Activated T-helper 9 cell treated with anti-CD3 and anti-CD28 coated beads, Interleukin-2, amount 50 U/mL, for 16 hours (primary cell): ENCODE measurements around the gene NXT1.

Experiments used
- DNase-seq: peaks from one replicate; pipeline ENCODE4 v3.0.0-alpha.2; 2020; ENCODE audit warnings: low read depth

The NXT1 gene

DNA sequence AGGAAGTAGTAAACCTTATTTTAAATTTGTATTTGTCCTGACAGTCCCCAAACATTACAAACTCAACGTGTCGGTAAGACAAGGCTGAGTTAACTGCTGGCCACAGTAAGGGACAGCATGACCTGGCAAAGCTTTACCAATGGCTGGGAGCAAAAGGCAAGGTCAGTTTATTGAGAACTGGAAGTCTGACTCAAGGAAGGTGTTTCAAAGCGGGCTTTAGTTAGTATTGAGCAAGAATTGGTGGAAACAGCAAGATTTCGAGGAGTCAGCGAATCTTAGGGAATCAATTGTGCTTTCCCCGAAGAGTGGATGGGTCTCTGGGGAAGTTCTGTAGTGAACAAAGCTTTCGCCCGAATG, 10.5 kb downstream of the NXT1 start:
- DNase-seq = no peak

DNA sequence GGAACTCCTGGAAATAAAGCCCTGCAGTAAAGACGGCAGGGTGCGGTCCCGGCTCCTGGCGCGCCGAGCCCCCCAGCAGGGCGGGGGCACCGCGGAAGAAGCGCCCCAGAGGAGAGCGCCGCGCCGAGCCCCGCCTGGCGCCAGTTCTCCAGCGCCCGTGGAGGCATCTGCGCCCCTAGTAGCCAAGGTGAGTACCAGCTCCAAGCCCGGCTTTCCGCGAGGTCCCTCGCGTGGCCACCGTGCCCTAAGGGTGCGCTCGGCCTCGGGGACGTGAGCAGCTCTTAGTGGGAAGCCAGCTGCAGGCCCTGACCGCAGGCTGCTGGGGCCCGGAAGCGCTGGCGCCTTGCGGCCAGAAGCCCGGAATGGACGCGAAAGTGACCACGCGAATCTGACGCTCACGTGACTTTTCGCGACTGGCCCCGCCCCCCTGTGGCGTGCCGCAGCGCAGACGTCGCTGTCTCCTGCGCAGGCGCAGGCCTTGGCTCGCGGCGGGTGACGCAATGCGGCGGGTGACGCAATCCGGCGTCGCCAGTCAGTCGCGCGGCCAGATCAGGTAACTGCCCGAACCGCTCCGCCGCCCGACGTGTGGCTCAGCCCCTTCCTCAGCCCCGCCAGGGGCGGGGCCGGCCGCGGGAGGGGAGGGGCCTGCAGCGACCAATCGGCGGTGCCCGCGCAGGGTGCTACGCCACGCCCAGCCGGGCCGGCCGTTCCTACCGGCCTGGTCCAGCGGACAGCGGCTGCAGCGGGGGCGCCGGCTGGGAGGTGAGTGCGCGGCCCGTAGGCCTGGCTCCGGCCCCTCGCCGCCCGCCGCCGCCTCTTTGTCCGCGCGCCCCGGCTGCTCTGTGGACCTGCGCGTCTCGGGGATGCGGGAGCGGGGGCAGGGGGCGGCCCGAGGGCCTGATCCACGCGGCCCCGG, 11.1 kb downstream of the NXT1 start, which contains the start of gene GZF1:
Gene GZF1, plus strand, starts transcription at position 707 of the 916 bp plus-strand sequence. CDS start 2,202 bp downstream, outside the sequence.
- DNase-seq = peak; percentile 98

DNA sequence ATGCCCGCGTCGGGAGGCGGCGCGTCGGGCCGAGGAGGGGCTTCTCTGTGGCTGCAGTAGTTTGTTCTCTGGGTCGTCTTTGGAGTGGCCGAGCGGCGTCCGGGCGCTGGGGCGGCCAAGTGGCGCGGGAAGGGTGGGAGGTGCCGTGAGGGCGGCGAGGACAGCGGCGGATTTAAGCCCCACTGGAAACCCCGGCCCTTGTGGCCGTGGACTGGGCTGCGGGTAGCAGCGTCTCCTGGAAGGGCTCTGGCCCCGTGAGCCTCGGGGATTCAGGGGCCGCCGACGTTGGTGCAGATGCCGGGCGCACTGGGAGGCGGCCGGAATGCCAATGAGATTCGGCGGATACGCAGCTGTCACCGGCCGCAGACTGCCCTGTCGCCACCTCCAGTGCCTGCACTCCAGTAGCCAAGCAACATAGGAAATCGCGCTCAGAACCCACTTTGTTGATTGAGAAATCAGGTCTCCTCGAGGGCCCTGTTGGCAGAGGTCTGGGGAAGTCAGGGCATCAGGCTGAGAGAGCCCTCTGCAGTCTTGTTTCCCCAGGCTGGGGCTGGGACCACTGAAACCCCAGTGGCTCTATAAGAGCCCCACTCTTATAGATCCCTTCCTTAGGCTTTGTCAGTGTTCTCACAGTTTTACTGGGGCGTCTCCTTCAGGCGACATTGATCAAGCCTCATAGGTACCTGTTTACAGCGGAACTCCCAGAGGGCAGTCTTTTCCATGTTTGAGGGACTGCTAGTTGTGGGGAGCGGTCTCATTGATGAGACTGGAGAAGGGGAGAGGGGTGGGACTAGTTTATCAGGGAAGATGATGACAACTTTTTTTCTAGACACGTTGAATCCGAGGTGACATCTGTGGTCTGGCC, 12.0 kb downstream of the NXT1 start:
- DNase-seq = no peak

DNA sequence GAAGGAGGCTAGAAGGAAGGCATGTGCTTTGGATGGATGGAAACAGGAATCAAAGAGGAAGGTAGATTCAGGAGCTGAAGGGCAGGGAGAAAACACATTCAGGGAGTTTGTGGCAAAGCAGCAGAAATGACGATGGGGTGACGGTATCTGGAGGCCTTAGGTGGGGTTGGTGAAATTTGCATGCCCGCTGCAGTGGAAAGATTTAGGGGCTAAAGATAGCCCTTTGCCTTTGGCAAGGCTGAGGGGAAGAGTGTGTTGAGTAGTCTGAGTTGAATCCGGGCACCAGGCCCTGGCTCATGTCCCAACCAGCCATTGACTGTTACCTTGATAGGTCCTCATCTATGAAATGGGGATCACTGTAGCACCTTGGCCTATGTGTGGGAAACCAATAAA, 12.7 kb downstream of the NXT1 start:
- DNase-seq = no peak

DNA sequence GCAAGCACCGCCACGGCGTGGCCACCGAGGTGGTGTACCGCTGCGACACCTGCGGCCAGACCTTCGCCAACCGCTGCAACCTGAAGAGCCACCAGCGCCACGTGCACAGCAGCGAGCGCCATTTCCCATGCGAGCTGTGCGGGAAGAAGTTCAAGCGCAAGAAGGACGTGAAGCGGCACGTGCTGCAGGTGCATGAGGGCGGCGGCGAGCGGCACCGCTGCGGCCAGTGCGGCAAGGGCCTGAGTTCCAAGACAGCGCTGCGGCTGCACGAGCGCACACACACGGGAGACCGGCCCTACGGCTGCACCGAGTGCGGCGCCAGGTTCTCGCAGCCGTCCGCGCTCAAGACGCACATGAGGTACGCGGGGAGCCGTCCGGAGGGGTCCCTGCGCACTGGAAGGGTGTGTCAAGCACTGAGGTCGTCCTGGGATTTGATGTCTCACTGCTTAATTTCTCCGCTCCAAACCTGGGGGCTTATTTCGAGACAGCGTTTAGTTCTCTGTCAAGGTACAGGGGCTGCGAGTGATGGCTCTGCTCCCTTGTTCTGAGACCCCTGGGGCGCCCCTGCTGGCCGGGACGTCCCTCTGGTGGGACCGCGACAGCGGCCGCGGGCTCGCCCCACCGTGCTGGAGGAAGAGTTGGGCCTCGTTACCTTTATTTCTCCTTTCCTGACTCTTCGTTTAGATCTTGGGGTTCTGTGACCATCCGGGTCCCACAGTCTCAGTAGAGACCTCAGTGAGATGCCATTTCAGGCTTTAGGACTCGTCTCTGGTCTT, 15.0 kb downstream of the NXT1 start:
- no peak for DNase-seq

DNA sequence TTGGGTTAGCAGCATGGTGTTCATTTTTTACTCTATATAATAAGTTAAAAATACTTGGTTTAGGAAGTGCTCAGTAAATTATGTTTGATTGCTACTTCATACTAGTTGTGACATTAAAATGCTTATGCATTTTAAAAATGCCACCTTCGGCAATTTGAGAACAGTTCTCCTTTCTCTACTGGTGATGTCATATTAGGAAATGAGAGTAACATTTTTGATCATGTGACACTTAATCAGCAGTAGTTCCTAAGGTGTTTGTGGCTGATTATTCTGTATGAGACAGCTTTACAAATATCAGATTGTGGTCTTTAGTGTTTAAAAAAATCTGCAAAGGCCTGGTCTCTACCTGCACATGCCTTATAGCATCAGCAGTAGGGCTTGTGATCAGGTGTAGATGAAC, 15.8 kb downstream of the NXT1 start:
- no peak for DNase-seq

DNA sequence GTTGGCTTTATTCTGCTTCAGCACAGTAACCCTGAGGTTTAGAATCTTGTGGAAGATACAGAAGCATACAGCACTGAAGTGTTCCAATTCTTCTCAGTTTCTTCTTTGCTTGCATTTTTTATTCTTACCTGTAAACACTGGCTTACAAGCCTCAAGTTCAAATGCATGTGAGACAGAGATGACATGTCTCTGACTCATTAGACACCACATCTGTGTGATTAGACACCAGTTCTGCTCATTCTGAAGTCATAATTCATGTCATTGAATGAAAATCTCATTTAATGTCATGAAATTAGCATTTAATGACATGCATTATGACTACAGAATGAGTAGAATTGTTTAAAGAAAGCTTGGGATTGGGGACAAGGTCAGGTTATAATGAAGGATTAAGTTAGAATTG, 17.2 kb downstream of the NXT1 start:
- DNase-seq = no peak

DNA sequence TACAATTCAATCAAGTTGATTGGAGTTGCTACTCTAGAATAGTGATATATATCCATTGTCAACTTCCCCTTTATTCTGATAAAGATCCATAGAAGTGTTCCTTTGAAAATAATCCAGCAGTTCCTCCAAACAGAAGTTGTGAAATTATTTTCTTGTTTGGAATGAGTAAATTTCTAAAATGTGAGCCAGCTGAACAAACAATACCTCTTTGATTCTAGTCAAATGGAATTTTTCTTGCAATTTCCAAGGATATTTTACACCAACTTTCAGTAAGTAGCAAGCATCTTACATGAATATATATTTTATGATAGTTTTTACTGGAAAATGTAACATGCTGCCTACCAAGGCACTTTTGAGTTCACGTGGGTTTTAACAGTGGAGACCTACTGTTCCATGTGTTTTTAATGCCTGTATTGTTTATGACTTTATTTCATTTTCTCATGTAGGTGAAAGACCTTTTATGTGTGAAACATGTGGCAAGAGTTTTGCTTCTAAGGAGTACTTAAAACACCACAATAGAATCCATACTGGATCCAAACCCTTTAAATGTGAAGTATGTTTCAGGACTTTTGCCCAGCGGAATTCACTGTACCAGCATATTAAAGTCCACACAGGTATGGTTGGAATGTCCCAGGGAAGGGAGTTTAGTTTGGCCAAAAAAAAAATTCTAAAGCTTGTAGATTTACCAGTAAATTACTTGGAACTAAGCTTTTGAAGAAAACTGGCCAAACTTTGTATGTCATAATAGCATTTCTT, 17.9 kb downstream of the NXT1 start:
- DNase-seq = no peak

DNA sequence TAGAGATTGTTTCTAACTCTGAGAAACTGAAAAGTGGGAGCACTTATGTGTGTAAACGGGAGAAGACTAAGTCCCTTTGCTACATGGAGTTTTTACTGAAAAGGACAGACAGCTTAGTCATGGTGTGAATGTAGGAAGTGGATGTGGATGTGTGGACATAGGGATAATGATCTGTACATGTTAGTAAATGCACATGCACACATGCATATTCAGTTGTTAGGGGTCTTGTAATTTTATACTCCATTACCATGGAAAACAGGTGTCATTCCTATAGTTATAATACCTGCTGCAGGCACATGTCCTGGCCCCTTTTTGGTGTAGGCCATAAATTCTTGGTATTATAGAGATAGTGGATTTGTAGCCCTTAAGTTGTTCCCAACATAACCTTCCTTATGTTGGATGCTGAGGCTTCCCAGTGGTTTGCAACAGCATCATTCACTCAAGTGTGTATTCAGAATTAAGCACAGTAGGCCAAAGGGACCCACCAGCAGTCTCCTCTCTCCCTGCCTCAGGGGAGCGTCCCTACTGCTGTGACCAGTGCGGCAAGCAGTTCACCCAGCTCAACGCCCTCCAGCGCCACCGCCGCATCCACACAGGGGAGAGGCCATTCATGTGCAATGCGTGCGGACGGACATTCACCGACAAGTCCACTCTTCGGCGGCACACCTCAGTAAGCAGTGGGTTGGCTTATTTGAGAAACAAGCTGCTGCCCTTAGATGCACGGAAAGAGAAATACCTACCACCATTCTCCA, 18.7 kb downstream of the NXT1 start:
- DNase-seq = no peak

DNA sequence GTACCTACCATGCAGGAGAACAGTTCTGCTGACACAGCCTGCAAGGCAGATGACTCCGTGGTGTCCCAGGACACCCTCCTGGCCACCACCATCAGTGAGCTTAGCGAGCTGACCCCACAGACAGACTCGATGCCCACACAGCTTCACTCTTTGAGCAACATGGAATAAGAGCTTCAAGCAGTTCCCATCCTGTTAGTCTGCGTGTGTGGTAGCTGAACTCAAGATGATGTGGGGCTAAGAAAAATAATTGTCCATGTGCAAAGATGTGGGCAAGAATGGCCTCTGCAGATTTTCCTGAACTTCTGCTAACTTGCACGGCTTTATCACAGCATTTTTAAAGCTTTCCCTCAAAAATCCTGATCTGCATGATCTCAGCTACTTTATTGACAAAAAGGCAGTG, 19.7 kb downstream of the NXT1 start:
- DNase-seq = no peak

DNA sequence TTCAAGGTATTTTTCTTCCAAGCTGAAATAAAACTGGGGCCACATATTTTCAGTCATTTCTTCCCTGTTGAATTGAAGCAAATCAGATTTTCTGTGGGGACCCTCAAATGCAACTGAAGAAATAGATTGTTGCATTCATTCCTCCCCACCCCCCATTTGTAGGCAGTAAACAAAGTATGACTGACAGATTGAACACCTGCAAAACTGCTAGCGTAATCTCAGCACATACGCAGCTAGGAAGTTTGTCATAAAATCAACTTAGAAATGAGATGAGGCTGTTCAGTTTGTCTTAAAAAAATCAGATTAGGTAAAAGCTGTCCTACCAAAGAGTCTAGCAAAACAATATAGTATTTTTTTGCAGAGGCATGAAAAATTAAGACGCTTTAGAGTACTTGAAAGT, 20.3 kb downstream of the NXT1 start:
- no peak for DNase-seq

DNA sequence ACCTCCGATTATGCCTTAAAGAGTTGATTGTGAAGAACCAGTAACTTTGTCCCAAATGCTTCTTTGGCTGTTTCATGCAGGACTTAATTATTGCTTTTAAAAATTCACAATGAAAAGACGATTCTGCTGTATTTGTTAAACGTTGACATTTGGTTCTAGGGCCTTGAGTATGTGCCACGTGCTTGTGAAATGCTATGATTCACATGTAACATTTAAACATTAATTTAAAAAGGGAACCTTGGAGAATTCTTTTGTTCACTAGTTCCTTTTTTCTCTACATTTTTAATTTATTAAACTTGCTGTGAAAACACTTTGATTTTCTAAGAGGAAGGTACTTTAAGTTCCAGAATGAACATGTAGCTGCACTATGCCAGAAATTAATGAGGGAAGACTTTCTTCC, 20.9 kb downstream of the NXT1 start:
- no peak for DNase-seq

DNA sequence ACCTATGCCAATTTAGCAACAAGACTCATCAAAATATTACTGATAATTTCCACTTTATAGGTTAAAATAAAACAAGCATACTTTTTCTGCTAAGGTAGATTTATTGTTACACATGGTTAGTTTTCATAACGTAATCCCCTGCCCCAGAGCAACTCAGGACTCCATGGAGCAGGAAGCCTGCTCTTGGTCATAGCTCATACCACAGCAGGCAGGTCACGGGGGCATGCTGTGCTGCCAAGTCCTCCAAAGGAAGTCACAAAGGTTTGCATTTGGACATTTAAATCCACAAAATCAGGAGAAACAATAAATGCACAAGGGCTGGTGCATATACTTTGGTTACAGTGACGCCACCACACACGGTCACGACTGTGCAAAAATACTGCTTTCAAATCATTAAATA, 23.9 kb downstream of the NXT1 start:
- no peak for DNase-seq

DNA sequence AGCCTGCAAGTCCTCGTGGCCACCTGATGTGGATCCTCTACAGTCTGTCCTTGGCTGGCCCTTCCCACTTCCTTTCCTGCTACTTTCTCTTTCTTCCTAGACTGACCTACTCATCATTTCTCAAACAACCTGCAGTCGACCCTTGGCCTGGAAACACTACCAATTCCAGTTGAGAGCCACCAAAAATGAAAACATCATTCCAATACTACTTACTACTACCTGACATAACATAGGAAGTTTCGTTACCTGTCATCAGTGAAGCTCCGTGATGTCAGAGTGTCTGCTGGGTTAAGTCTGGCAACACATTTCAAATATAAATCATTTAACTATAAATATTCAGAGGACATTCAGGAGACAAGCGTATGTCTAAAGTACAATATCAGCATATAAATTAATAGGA, 25.2 kb downstream of the NXT1 start:
- no peak for DNase-seq

DNA sequence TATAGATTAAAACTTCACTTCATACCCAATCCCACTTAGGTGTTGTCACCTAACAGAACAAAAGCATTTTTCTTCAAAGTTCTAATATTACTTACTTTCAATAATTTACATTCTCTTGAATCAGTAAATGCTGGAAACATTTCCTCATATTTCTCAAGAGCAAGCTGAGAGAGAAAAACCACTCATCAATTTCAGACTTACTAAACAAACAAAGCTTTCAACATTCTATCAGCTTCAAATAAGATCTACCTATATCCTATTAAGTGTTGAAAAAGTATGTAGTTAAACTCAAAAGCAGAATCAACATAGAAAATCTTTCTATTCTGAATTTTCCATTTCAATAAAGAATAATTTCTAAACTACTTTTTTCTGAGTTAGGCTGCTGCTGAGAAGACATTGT, 29.2 kb downstream of the NXT1 start:
- DNase-seq = no peak

DNA sequence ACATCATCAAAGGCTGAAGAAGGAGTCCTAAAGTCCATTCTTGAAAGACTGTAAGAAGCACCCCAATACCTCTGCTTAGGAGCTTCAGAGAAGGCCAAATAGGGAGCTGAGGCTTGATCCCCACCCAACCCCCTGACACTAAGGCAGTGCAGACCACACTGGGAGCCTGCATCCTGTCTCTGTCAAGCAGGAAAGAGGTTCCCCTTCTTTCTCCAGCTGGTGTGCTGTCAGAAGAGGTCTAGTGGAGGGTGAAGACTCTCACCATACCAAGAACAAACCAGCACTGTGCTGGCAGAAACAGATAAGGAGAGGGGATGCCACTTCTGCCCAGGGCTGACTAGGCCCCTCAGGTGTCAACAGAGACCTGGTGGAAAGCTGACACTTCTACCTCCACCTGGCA, 31.3 kb downstream of the NXT1 start:
- DNase-seq = no peak

DNA sequence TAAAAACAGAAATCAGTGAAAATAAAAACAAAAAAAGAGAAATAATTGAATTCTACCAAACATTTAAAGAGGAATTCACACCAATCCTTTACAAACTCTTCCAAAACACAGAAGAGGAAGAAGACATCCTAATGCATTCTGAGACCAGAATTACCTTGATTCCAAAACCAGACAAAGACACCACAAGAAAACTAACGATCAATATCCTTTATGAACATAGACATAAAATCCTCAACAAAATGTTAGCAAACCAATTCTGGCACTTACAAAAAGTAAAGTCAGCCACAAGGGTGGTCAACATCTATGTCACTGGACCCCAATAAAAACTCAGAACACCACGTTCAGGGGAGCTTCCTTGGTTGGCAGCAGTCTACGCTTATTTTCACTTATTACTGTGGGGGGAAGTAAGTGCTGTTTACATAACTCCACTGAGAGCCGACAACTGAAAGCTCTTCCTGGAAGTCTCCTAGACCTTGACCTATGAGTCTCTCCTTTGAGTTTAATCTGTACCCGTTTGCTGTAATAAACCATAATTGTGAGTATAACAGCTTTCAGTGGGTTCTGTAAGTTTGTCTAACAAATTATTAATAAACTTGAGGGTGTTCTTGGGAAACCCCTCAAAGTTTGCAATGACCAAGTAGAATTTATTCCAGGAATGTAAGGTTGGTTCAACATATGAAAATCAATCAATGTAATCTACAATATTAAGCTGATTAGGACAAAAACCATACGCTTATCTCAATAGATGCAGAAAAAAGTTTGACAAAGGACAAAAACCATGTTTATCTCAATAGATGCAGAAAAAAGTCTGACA, 35.9 kb downstream of the NXT1 start:
- no peak for DNase-seq

DNA sequence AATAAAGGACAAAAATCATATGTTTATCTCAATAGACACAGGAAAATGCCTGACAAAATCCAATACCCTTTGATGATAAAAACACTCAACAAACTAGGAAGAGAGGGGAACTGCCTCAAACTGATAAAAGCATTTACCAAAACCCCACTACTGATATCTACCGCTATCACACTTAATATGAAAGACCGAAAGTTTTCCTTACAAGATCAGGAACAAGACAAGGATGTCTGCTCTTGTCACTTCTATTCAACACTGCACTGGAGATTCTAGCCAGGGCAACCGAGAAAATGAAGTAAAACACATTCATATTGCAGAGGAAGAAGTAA, 36.5 kb downstream of the NXT1 start:
- DNase-seq = no peak

DNA sequence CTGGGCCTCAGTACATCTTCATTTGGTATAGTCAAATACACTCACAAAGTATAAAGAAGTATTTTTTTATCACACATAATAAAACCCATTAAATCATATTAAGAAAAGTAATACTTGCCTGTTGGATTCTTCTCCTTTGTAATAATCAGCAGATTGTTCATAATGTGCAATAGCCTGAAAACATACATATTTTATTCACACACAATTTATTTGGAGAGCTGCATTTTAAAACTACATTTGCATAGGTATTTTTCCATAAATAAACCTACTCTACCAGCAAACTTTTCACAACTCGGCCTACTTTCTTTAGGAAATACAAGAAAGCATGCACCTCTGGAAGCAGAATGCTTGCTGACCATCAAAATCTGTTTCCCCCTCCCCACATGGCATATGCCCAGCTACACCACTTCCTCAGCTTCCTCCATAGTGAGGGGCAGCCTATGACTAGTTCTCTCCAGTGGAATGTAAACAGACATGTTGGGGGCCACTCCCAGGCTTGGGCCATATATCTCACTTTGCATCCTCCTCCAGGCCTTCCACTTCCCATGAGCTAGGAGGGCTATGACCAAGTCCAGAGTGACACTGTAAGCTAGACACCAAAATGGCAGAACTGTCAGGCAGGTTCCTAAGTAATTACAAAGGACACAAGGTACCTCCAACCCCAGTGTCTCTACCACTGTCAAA, 39.6 kb downstream of the NXT1 start:
- no peak for DNase-seq
